ENCODE measurements around the gene RPS6KA2. TPM values are rescaled to one million over a fixed set of nuclear protein-coding genes. Genes with fewer than 3 reads are reported as not detected.
"Not testable (repeated sequence)": the region's sequence is repeated elsewhere in the genome, so short reads cannot be mapped to it uniquely, and the experiment has no call there.

RPS6KA2 gene
- total RNA-seq, 2 donors from 2014 or later, result 59.5 to 75.4 TPM

DNA sequence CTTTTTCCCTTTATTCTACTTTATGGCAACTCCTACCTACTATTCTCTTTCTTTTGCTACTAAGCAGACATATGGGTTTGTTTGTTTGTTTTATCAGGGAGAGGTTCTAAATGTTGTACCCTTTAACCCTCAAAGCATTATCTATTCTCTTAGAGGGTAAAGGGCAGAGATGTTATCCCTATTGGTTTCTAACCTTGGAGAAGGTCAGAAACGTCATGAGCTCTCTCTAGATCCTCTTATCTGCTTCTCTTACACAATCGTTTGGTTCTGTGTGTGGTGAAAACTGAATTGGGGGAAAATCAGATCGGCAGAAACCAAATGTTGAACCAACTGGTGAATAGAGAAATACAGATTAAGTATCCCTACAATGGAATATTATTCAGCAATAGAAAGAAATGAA, 237.9 kb downstream of the RPS6KA2 start:
- H3K4me1 ChIP-seq (ENCODE audit: control insufficient read depth in 1 of 2, low read depth in 2 of 2), result peaks cover 0 to under 1% of the 10 kb centered on the region in 2 donors
- ATAC-seq (ENCODE audit: insufficient number of reproducible peaks, low FRiP score, low read depth), result no peak
- H3K27me3 ChIP-seq (replicated peaks; ENCODE audit: insufficient read depth), result no peaks in the 10 kb centered on the region
- no peak overlapping the region for H3K4me3 ChIP-seq
- TF ChIP-seq, protein P1, sequence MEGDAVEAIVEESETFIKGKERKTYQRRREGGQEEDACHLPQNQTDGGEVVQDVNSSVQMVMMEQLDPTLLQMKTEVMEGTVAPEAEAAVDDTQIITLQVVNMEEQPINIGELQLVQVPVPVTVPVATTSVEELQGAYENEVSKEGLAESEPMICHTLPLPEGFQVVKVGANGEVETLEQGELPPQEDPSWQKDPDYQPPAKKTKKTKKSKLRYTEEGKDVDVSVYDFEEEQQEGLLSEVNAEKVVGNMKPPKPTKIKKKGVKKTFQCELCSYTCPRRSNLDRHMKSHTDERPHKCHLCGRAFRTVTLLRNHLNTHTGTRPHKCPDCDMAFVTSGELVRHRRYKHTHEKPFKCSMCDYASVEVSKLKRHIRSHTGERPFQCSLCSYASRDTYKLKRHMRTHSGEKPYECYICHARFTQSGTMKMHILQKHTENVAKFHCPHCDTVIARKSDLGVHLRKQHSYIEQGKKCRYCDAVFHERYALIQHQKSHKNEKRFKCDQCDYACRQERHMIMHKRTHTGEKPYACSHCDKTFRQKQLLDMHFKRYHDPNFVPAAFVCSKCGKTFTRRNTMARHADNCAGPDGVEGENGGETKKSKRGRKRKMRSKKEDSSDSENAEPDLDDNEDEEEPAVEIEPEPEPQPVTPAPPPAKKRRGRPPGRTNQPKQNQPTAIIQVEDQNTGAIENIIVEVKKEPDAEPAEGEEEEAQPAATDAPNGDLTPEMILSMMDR (IDR thresholded peaks at IDR 0.05), result no peak
- H3K36me3 ChIP-seq, result no peaks in the 10 kb centered on the region
- H3K9me3 ChIP-seq, result no peaks in the 10 kb centered on the region
- no peak overlapping the region for H3K27ac ChIP-seq
- DNase-seq (ENCODE audit: low spot score), result no peak

DNA sequence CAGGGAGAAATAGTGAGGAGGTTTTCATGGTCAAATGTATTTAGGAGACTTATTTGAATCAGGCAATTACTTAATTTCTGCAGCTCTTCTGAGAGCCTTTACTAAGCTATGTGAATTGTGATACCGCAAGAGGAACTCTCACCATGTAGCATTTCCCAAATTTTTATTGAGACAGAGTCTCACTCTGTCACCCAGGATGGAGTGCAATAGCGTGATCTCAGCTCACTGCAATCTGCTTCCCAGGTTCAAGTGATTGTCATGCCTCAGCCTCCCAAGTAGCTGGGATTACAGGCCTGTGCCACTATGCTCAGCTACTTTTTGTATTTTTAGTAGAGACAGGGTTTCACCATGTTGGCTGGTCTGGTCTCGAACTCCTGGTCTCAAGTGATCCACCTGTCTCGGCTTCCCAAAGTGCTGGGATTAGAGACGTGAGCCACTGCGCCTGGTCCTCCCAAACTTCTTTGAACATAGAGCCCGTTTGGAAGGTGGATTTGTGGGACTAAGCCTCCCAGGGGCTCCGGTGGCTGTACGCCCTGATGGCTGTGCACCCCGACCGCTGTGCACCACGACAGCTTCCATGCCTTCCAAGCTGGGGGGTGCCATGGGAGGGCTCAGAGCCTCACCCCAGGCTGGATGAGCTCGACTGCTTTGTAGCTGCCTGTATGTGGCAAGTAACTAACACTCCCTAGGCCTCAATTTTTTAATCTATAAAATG, 238.6 kb downstream of the RPS6KA2 start:
- Histone ChIP-seq H3K4me3 (no peak overlapping the region), H3K27me3 (replicated peaks; ENCODE audit: insufficient read depth) (no peaks in the 10 kb centered on the region), H3K9me3 (no peaks in the 10 kb centered on the region), H3K27ac (no peak overlapping the region), H3K4me1 (ENCODE audit: control insufficient read depth in 1 of 2, low read depth in 2 of 2) (peaks cover 0 to 4% of the 10 kb centered on the region in 2 donors), H3K36me3 (no peaks in the 10 kb centered on the region)
- ATAC-seq (ENCODE audit: insufficient number of reproducible peaks, low FRiP score, low read depth), result no peak
- TF ChIP-seq, protein P1 (IDR thresholded peaks at IDR 0.05), result no peak
- DNase-seq (ENCODE audit: low spot score), result no peak

DNA sequence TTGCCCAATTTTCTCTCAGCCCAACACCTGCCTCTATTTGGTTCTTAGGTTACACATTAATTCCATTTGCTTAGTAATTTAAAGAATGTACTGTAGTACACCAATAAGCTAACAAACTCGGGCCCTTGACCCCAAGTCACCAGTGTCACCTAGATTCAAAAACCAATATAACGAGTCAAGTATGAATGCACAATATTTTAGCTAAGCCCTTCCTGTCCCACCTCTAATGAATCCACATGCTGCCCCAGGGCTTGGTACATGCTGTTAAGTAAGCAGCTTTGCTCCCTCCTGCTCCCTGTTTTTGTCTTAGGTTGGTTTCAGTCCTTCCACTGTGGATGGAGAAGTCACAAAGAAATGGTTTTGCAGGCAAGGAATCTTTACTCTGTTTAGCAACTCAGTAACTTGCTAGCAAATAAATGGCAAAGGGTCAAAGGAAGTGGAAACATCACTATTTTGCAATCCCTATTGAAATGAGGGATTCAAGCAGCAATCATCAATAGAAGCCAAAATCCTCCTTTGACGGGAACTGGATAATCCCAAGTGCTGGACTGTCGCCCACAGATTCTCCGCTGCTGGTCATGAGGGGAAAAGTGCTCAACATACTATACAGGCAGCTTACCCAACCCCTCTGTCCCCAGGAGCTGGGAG, 239.3 kb downstream of the RPS6KA2 start:
- Histone ChIP-seq H3K4me1 (ENCODE audit: control insufficient read depth in 1 of 2, low read depth in 2 of 2) (peaks cover 0 to 4% of the 10 kb centered on the region in 2 donors), H3K4me3 (no peak overlapping the region), H3K27ac (no peak overlapping the region), H3K36me3 (no peaks in the 10 kb centered on the region), H3K27me3 (replicated peaks; ENCODE audit: insufficient read depth) (no peaks in the 10 kb centered on the region), H3K9me3 (no peaks in the 10 kb centered on the region)
- ATAC-seq (ENCODE audit: insufficient number of reproducible peaks, low FRiP score, low read depth) (no peak), DNase-seq (ENCODE audit: low spot score) (no peak)
- TF ChIP-seq, protein P1 (IDR thresholded peaks at IDR 0.05), result no peak

DNA sequence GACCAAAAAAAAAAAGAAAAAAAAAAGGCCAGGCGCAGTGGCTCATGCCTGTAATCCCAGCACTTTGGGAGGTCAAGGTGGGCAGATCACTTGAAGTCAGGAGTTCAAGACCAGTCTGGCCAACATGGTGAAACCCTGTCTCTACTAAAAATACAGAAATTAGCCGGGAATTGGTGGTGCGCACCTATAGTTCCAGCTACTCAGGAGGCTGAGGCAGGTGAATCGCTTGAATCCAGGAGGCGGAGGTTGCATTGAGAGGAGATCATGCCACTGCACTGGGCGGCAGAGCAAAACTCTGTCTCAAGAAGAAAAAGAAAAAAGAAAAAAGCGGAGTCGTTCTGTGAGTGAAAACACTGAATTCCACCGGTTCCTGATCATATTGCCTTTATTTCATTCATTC, 240.0 kb downstream of the RPS6KA2 start:
- H3K9me3 ChIP-seq; DNase-seq (ENCODE audit: low spot score); H3K36me3 ChIP-seq; H3K4me3 ChIP-seq; H3K27ac ChIP-seq; ATAC-seq (ENCODE audit: insufficient number of reproducible peaks, low FRiP score, low read depth); H3K27me3 ChIP-seq (replicated peaks; ENCODE audit: insufficient read depth); H3K4me1 ChIP-seq (ENCODE audit: control insufficient read depth in 1 of 2, low read depth in 2 of 2): not testable (repeated sequence)

DNA sequence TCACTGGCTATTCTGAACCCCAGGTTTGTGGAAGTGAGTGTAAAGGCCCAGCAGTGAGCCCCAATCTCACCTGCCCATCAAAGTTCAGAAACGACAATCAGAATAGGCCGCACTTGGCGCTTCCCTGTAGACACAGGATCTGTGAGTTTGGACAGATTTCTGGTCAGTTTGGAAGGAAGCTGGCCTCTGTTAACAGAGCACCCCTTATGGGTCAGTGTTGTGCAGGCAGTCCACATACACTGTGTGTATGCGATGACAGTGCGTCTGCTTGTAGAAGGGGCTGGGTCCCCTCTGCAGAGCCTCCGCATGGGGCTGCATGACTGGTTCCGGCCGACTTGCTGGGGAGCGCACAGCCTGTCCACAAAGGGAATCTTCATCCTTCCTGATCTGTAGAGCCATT, 240.9 kb downstream of the RPS6KA2 start:
- DNase-seq (ENCODE audit: low spot score) (no peak), ATAC-seq (ENCODE audit: insufficient number of reproducible peaks, low FRiP score, low read depth) (no peak)
- Histone ChIP-seq H3K27me3 (replicated peaks; ENCODE audit: insufficient read depth) (no peaks in the 10 kb centered on the region), H3K36me3 (no peaks in the 10 kb centered on the region), H3K4me1 (ENCODE audit: control insufficient read depth in 1 of 2, low read depth in 2 of 2) (peaks cover 4 to 8% of the 10 kb centered on the region in 2 donors), H3K4me3 (no peak overlapping the region), H3K27ac (no peak overlapping the region), H3K9me3 (no peaks in the 10 kb centered on the region)
- TF ChIP-seq, protein P1 (IDR thresholded peaks at IDR 0.05), result no peak
